NOMO-1 treated with DMSO at 0.1 percent for 48 hours (cell line): ENCODE results near the gene SYDE2.
A peak's percentile ranks its signal among the peaks of the same experiment; 100 is the strongest.
"Not testable (repeated sequence)": the region's sequence is repeated elsewhere in the genome, so short reads cannot be mapped to it uniquely, and the experiment has no call there.

Experiments
- DNase-seq: peaks from one replicate; lab custom pipeline; 2025; ENCODE audit not compliant: unreplicated experiment; lab: John Stamatoyannopoulos, UW

Gene SYDE2

GRCh38 chr1:85214654-85215053 is 13.8 kb upstream of the SYDE2 start:
- DNase-seq: no peak

DNA sequence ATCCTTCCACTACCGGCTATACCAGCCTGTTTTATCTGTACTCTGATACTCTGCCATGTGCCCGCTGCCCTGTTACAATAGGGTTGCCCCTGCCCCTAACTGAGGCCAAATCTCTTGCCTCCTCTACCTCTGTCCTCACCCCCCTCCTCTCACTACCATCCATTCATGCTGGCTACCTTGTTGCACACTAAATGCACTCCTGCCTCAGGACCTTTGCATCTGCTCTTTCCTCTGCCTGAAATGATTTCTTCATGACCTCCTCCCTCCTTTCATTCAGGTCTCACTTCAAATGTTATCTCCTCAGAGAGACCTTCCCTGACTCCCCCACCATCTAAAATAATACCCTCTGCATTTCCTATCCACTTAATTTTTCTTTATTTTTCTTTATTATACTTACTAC is 7.7 kb upstream of the SYDE2 start:
- DNase-seq: no peak

GRCh38 chr1:85203573-85204171 is 2.9 kb upstream of the SYDE2 start:
- no peak for DNase-seq

DNA sequence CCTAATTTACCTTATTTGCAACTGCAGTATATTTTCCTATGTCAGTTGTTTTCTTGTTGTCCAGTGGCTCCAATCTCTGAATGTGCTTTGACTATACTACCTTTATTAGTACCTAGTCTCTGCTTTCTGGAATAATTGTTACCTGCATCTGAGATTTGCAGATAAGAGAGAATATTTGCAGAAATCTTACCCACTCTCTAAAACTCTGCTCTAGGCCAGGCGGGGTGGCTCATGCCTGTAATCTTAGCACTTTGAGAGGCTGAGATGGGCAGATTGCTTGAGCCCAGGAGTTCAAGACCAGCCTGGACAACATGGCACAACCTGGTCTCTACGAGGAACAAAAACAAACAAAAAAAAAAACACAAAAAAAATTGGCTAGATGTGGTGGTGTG is 2.0 kb upstream of the SYDE2 start:
- DNase-seq: no peak

DNA sequence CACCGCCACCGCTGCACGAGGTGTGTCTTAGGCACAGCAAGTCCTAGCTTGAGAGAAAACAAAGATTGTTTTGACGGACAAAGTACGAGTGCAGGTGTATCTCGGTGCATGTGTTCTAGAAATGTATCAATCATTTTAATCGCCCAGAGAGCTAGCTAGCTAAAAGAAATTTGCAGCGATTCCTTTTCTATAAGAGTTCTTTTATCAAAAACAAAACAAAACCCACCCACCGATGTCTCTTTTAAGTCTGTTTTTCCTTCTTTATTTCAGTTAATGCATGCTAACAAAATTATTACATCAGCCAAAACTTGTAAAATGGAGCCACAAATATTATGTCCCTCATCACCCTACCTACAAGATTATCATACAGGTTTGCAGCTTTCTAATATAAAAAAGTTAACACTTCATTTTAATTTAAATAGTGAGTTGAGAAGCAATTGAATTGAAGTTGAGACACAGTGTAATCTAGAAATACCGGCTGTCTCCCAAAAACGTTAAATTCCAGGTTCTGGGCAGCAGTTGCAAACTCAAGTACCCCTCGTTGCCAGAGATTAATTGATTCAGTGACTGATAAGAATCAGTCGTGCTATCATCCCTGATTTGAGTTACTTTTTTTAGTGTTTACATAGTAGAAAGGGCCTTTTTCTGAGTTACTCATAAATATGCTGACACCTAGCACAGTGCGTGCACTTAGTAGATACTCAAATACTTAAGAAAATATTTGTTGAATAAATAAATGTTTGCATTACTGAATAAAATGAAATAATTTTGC is 1.5 kb upstream of the SYDE2 start:
- no peak for DNase-seq

DNA sequence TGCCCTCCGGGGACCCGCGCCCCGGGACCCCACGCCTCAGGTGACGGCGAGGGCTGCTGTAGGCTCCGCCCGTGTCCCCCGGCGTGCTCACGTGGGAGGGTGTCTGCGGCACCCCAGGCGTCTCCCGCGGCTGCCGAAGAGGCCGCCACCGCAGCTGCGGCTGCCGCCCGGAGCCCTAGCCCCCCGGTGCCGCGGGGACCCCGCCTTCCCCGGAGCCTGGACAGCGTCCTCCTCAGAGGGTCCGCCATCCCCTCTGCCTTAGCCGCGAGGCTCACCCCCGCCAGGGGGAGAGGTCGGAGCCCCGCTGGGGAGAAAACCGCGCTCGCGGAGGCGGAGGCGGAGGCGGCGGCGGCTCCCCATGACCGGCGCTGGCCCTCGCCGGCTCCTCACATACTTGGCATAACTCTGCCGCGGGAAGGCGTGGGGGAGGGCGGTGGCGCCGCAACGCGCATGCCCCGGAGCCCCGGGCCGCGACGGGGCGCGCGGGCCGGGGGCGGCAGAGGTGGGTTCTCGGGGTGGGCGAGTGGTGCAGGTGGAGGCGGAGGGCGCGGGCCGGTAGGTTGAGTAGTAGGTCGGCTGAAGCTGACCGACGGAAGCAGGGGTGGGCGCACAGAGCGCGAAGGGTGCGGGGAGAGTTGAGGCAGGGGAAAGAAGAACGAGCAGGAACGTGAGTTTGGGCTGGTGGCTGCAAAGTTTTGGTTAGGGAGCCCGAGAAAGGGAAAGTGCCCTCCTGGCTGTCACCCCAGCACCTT is 700 bp upstream of the SYDE2 start:
- DNase-seq: no peak

DNA sequence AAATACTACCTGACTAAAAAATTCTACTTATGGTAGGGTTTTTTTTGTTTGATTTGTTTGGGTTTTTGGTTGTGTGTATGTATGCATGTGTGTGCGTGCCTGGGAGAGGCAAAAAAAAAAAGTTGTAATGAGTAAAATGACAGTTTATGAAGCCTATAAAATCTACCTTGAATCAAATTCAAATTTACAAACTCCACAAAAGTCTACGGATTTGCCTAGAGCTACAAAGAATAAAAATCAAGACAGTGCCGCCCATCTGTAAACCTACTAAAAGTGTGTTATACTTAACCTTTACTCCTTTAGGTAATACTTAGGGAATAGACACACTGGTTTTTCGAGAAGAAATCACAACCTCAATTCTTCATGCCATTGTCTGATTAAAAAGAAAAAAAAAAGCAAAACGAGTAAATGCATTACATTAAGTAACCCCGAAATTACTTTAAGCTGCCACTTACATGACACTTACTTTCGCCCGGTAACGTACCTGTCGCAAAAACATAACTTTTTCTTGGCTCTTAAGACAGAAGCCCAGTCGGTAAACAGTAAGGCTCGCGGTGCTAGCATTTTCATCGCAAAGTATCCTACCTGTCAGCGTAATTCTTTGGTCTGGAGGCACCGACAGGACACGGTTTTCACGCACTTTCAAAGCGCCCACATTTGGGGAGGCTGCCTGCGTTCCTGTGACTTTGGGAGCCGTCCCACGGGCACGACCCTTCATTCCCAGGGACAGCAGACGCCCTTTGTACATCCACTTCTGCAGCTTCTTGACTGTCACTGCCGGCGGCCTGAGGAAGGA is 951 bp downstream of the SYDE2 start:
- DNase-seq: peak; percentile 21

GRCh38 chr1:85198864-85199263 is 2.0 kb downstream of the SYDE2 start:
- no peak for DNase-seq

GRCh38 chr1:85196358-85196757 is 4.5 kb downstream of the SYDE2 start:
- DNase-seq: no peak

GRCh38 chr1:85195703-85196102 is 5.1 kb downstream of the SYDE2 start:
- no peak for DNase-seq

GRCh38 chr1:85192129-85192528 is 8.7 kb downstream of the SYDE2 start:
- DNase-seq: not testable (repeated sequence)

GRCh38 chr1:85189120-85189519 is 11.7 kb downstream of the SYDE2 start:
- DNase-seq: no peak

- no peak for DNase-seq
Observed at GRCh38 chr1:85188530-85188929, 12.3 kb downstream of the SYDE2 start.

DNA sequence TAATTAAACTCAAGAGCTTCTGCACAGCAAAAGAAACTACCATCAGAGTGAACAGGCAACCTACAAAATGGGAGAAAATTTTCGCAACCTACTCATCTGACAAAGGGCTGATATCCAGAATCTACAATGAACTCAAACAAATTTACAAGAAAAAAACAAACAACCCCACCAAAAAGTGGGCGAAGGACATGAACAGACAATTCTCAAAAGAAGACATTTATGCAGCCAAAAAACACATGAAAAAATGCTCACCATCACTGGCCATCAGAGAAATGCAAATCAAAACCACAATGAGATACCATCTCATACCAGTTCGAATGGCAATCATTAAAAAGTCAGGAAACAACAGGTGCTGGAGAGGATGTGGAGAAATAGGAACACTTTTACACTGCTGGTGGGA is 13.8 kb downstream of the SYDE2 start:
- not testable (repeated sequence) for DNase-seq

DNA sequence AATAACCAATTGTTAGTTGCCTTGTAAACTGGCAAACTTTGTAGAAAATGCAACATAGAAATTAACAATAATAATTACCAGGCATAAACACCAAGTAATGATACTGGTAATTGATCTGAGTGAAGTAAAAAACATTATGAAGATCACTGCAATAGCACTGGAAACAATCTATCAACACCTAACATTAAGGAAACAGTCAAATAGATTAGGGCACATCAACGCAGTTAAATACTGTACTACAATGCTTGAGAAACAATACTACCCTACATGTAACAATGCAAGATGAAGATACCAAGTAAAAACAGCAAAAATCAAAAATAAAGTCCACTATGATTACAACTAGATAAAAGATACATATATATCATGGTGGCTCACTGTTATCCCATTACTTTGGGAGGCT is 16.6 kb downstream of the SYDE2 start:
- no peak for DNase-seq

- no peak for DNase-seq
Observed at GRCh38 chr1:85182700-85183099, 18.1 kb downstream of the SYDE2 start.

DNA sequence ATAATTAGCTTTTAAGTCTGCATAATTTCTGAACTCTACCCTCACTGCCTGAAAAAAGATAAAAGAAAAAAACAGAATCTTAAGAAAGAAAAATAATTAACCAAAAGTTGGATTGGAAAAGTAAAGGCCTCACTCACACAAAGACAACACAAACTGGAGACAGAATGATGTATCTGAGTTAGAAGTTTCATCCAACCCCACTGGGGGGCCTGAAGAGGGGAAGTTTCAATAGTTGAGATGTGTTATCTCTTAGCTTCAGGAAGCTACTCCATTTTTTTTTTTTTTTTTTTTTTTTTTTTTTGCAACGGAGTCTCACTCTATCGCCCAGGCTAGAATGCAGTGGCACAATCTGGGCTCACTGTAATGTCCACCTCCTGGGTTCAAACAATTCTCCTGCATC is 19.9 kb downstream of the SYDE2 start:
- no peak for DNase-seq

- no peak for DNase-seq
Observed at GRCh38 chr1:85179522-85179921, 21.3 kb downstream of the SYDE2 start.

- no peak for DNase-seq
Observed at GRCh38 chr1:85178396-85178795, 22.4 kb downstream of the SYDE2 start.

GRCh38 chr1:85174503-85174902 is 26.3 kb downstream of the SYDE2 start:
- DNase-seq: no peak

DNA sequence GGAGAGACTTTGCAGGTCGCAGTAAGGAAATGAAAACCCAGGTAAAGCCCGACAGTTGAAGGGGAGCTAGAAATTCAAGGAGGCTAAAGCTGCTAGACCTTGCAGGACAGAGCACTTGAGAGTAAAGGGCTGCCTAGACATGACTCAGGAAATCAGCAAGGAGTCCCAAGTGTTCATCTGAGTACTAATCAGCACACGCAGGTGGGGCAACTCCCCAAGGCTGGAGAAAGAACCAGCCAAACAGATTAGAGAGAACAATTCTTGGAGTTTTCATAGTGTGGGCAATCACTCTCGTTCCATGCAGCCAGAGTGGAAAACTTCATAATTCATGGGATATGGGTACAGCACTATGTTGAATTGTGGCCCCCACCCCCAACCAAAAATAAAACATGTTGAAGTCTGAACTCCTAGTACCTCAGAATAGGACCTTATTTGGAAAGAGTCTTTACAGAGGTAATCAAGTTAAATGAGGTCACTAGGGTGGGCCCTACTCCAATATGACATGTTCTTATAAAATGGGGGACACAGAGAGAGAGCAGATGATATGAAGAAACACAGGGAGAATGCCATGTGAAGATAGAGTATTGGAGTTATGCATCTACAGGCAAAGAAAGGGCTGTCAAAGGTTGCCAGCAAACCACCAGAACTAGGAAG is 28.0 kb downstream of the SYDE2 start:
- DNase-seq: no peak
